Neuronal stem cell (in vitro differentiated cells): ENCODE measurements around the gene PCDHGB7.
"Not testable (repeated sequence)": the region's sequence is repeated elsewhere in the genome, so short reads cannot be mapped to it uniquely, and the experiment has no call there.

Experiments used
- DNase-seq: peaks from one replicate; pipeline ENCODE4 v3.0.0-alpha.2; 2013; ENCODE audit warnings: low spot score
- H2AFZ ChIP-seq: one replicate; pipeline ENCODE4 v1.6.1; 2013; ENCODE audit warnings: mild to moderate bottlenecking, low read length, inconsistent platforms
- H2AK5ac ChIP-seq: 2 replicates; pipeline ENCODE4 v1.6.1; 2013; ENCODE audit warnings: low read depth, mild to moderate bottlenecking, inconsistent platforms, low read length, moderate library complexity, mixed read lengths
- H2BK120ac ChIP-seq: 2 replicates; pipeline ENCODE4 v1.6.1; 2013; ENCODE audit warnings: low read depth, mild to moderate bottlenecking, inconsistent platforms, low read length, moderate library complexity, mixed read lengths
- H2BK12ac ChIP-seq: one replicate; pipeline ENCODE4 v1.6.1; 2013; ENCODE audit warnings: low read length, inconsistent platforms
- H2BK15ac ChIP-seq: 2 replicates; pipeline ENCODE4 v1.6.1; 2013; ENCODE audit warnings: mild to moderate bottlenecking, low read length, inconsistent platforms, mixed read lengths
- H2BK5ac ChIP-seq: one replicate; pipeline ENCODE4 v1.6.1; 2013; ENCODE audit warnings: inconsistent platforms, mild to moderate bottlenecking, low read length, moderate library complexity
- H3K14ac ChIP-seq: one replicate; pipeline ENCODE4 v1.6.1; 2013; ENCODE audit warnings: low read length, inconsistent platforms
- H3K18ac ChIP-seq: 2 replicates; pipeline ENCODE4 v1.6.1; 2013; ENCODE audit warnings: low read length, inconsistent platforms
- H3K23ac ChIP-seq: 2 replicates; pipeline ENCODE4 v1.6.1; 2013; ENCODE audit warnings: low read depth, mild to moderate bottlenecking, mixed read lengths, low read length, inconsistent platforms; ENCODE audit not compliant: poor library complexity
- H3K27ac ChIP-seq: replicated peaks from 3 replicates; pipeline ENCODE4 v1.5.1; 2013; ENCODE audit warnings: low read length, inconsistent platforms
- H3K27me3 ChIP-seq, 3 experiments: 2 replicates each; pipeline ENCODE4 v1.6.1; 2013; ENCODE audit warnings: low read length in 3 of 3, mild to moderate bottlenecking in 2 of 3, inconsistent platforms in 1 of 3, low read depth in 1 of 3, mixed read lengths in 1 of 3, moderate library complexity in 1 of 3; ENCODE audit not compliant: control insufficient read depth in 3 of 3, insufficient read depth in 3 of 3
- H3K36me3 ChIP-seq, 2 donors: replicated peaks in 1 of 2; 2 replicates each; pipeline ENCODE4 v1.6.1; 2013; ENCODE audit warnings: low read length in 2 of 2; ENCODE audit not compliant: control insufficient read depth in 2 of 2, insufficient read depth in 2 of 2
- H3K4ac ChIP-seq: 2 replicates; pipeline ENCODE4 v1.6.1; 2013; ENCODE audit warnings: inconsistent platforms, mild to moderate bottlenecking, low read length, moderate library complexity
- H3K4me1 ChIP-seq, 2 donors: 1 replicate in 1 of 2; 2 replicates in 1 of 2; pipeline ENCODE4 v1.6.1; 2013; ENCODE audit warnings: low read length in 2 of 2, low read depth in 1 of 2; ENCODE audit not compliant: control insufficient read depth in 2 of 2, insufficient read depth in 1 of 2
- H3K4me2 ChIP-seq: one replicate; pipeline ENCODE4 v1.6.1; 2013; ENCODE audit warnings: mild to moderate bottlenecking, low read length, inconsistent platforms; ENCODE audit not compliant: insufficient read depth, poor library complexity, severe bottlenecking
- H3K4me3 ChIP-seq, 2 donors: 2 replicates each; pipeline ENCODE4 v1.5.1; 2013; ENCODE audit warnings: low read length in 2 of 2, mild to moderate bottlenecking in 2 of 2, inconsistent platforms in 1 of 2, moderate library complexity in 1 of 2
- H3K79me1 ChIP-seq: one replicate; pipeline ENCODE4 v1.6.1; 2013; ENCODE audit warnings: low read depth, mild to moderate bottlenecking, inconsistent platforms, low read length, moderate library complexity
- H3K9ac ChIP-seq: one replicate; pipeline ENCODE4 v1.6.1; 2013; ENCODE audit warnings: mild to moderate bottlenecking, low read depth, low read length, inconsistent platforms; ENCODE audit not compliant: poor library complexity
- H3K9me3 ChIP-seq, 2 donors: replicated peaks in 1 of 2; 2 replicates each; pipeline versions ENCODE3 to v1.6.1; 2013; ENCODE audit warnings: low read length in 2 of 2, mild to moderate bottlenecking in 2 of 2, inconsistent platforms in 1 of 2, low read depth in 1 of 2, mixed read lengths in 1 of 2, moderate library complexity in 1 of 2; ENCODE audit not compliant: control insufficient read depth in 2 of 2, insufficient read depth in 1 of 2
- H4K8ac ChIP-seq: one replicate; pipeline ENCODE4 v1.6.1; 2013; ENCODE audit warnings: low read depth, mild to moderate bottlenecking, inconsistent platforms, low read length, moderate library complexity
- H4K91ac ChIP-seq: one replicate; pipeline ENCODE4 v1.6.1; 2013; ENCODE audit warnings: low read length, low read depth, mild to moderate bottlenecking, inconsistent platforms; ENCODE audit not compliant: poor library complexity
- WGBS, 2 donors: extraction: QIAGEN DNeasy Blood & Tissue Kit; methylation state at CpG; one replicate each; pipeline ENCODE4 v1.1.7; 2013; ENCODE audit warnings: missing lambda C conversion rate in 2 of 2, mixed read lengths in 1 of 2; ENCODE audit not compliant: insufficient read length in 2 of 2, insufficient replicate concordance in 1 of 2; ENCODE audit errors: extremely low coverage in 2 of 2; 5-methylcytosine and 5-hydroxymethylcytosine counted together

PCDHGB7 gene

DNA sequence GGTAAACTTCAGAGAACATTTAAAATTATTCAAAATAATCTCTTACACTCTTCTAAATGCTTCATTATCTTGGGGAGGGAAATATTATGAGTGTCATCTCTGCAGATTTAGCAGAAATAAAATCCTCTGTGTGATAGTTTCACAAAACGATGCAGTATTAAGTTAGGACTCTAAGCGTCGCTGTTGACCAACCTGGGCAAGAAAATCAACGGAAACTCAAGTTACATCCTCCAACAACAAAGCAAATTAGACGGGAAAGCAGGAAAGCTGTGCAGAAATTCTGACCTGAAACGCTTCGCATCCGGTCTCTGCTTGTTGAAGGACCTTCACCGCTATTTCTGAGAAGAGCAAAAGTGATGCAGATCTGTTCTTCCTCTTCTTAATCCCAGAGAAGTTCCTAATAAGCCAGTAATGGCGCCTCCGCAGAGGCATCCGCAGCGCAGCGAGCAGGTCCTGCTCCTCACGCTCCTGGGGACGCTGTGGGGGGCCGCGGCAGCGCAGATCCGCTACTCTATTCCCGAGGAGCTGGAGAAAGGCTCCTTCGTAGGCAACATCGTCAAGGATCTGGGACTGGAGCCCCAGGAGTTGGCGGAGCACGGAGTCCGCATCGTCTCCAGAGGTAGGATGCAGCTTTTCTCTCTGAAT, 43.7 kb upstream of the PCDHGB7 start, which contains the start of gene PCDHGA6:
TSS of gene PCDHGA6 (plus strand) at position 219 of the 645 bp plus-strand sequence. CDS start at position 412, 193 bp downstream.
- no peak within 1 kb of the TSS for H3K4ac ChIP-seq
- no peak within 1 kb of the TSS for H4K91ac ChIP-seq
- H2BK15ac ChIP-seq: no peak within 1 kb of the TSS
- WGBS, 2 donors: no CpG with 5 or more reads among the region's 27 CpGs
- no peak within 1 kb of the TSS for H3K9ac ChIP-seq
- no peak within 1 kb of the TSS for H2AK5ac ChIP-seq
- H3K4me1 ChIP-seq: no peaks in the 10 kb centered on the region
- no peak within 1 kb of the TSS for H3K27ac ChIP-seq
- H2BK5ac ChIP-seq: no peak within 1 kb of the TSS
- no peaks in the 10 kb centered on the region for H3K79me1 ChIP-seq
- no peak within 1 kb of the TSS for H3K23ac ChIP-seq
- peaks cover 0 to 1% of the 10 kb centered on the region in 2 donors for H3K36me3 ChIP-seq
- H3K14ac ChIP-seq: peak within 1 kb of the TSS; percentile 21
- no peak within 1 kb of the TSS for H3K18ac ChIP-seq
- DNase-seq: no peak
- no peak within 1 kb of the TSS for H2AFZ ChIP-seq
- no peaks in the 10 kb centered on the region for H3K27me3 ChIP-seq
- H2BK120ac ChIP-seq: no peak within 1 kb of the TSS
- H4K8ac ChIP-seq: no peak within 1 kb of the TSS
- peaks cover 39 to 42% of the 10 kb centered on the region in 2 donors for H3K9me3 ChIP-seq
- H2BK12ac ChIP-seq: no peak within 1 kb of the TSS
- H3K4me2 ChIP-seq: no peak within 1 kb of the TSS
- no peak within 1 kb of the TSS for H3K4me3 ChIP-seq

DNA sequence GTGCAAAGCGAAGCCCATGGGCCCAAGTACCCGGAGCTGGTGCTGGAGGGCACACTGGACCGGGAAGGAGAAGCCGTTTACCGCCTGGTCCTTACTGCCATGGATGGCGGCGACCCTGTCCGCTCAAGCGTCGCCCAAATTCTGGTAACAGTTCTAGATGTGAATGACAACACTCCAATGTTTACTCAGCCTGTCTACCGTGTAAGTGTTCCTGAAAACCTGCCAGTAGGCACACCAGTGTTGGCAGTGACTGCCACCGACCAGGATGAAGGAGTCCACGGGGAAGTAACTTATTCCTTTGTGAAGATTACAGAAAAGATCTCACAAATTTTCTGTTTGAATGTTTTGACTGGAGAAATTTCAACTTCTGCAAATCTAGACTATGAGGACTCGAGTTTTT, 42.9 kb upstream of the PCDHGB7 start:
- Histone ChIP-seq H3K27ac (no peak overlapping the region), H4K91ac (no peak overlapping the region), H2BK15ac (no peak overlapping the region), H3K4ac (no peak overlapping the region), H3K4me1 (no peaks in the 10 kb centered on the region), H3K27me3 (no peaks in the 10 kb centered on the region), H2BK12ac (no peak overlapping the region), H3K9ac (no peak overlapping the region), H3K4me3 (no peak overlapping the region), H3K36me3 (peaks cover 0 to 1% of the 10 kb centered on the region in 2 donors), H2BK120ac (no peak overlapping the region), H3K18ac (no peak overlapping the region), H4K8ac (no peak overlapping the region), H2AK5ac (no peak overlapping the region), H3K14ac (no peak overlapping the region), H3K9me3 (peaks cover 39 to 42% of the 10 kb centered on the region in 2 donors), H3K23ac (no peak overlapping the region), H2AFZ (no peak overlapping the region), H3K4me2 (no peak overlapping the region), H3K79me1 (no peaks in the 10 kb centered on the region), H2BK5ac (no peak overlapping the region)
- WGBS, 2 donors: no CpG with 5 or more reads among the region's 14 CpGs
- no peak for DNase-seq

DNA sequence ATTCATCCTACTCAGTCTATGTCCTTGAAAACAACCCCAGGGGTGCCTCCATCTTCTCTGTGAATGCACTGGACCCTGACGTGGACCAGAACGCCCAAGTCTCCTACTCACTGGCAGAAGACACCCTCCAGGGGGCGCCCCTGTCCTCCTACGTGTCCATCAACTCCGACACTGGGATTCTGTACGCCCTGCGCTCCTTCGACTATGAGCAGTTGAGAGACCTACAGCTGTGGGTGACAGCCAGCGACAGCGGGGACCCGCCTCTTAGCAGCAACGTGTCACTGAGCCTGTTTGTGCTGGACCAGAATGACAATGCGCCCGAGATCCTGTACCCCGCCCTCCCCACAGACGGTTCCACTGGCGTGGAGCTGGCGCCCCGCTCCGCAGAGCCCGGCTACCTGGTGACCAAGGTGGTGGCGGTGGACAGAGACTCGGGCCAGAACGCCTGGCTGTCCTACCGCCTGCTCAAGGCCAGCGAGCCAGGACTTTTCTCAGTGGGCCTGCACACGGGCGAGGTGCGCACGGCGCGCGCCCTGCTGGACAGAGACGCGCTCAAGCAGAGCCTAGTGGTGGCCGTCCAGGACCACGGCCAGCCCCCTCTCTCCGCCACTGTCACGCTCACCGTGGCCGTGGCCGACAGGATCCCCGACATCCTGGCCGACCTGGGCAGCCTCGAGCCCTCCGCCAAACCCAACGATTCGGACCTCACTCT, 41.9 kb upstream of the PCDHGB7 start:
- H3K4me1 ChIP-seq, H4K91ac ChIP-seq, H2BK120ac ChIP-seq, H3K14ac ChIP-seq, H3K79me1 ChIP-seq, H2AFZ ChIP-seq, H3K9ac ChIP-seq, H2BK5ac ChIP-seq, DNase-seq, H3K4ac ChIP-seq, H4K8ac ChIP-seq, H3K4me3 ChIP-seq, H2AK5ac ChIP-seq, H2BK12ac ChIP-seq, H3K4me2 ChIP-seq, H3K23ac ChIP-seq, H3K36me3 ChIP-seq, H2BK15ac ChIP-seq, H3K27me3 ChIP-seq, H3K27ac ChIP-seq, H3K18ac ChIP-seq: not testable (repeated sequence)
- WGBS, 2 donors: no CpG with 5 or more reads among the region's 48 CpGs
- H3K9me3 ChIP-seq: peaks cover 34 to 39% of the 10 kb centered on the region in 2 donors

DNA sequence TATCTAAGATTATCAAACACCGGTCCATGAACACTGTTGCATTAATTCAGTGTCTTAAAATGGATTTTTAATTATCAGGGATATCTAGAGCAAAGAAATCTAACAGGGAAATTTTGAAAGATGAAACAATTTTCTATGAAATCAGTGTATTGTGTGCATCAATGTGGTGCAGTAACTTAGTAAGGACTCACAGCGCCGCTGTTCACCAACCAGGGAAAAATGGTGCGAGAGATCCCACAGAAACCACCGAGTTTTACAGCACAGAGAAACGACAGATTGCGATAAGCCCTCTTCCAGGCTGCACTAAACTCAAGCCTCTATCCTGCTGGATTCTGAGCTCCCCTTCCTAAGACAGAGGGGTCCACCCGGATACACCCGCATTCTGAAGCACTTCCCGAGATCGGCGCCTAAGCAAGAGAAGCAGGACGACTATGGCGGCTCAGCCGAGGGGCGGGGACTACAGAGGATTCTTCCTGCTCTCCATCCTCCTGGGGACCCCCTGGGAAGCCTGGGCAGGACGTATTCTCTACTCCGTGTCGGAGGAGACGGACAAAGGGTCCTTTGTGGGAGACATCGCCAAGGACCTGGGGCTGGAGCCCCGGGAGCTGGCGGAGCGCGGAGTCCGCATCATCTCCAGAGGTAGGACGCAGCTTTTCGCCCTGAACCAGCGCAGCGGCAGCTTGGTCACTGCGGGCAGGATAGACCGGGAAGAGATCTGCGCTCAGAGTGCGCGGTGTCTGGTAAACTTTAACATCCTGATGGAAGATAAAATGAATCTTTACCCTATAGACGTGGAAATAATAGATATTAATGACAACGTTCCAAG, 34.8 kb upstream of the PCDHGB7 start, which contains the start of gene PCDHGA7:
TSS of gene PCDHGA7 (plus strand) at position 274 of the 826 bp plus-strand sequence. CDS start at position 432, 158 bp downstream.
- Histone ChIP-seq H3K79me1 (no peaks in the 10 kb centered on the region), H3K18ac (no peak within 1 kb of the TSS), H3K4me3 (no peak within 1 kb of the TSS), H3K4me2 (no peak within 1 kb of the TSS), H3K14ac (no peak within 1 kb of the TSS), H2BK12ac (no peak within 1 kb of the TSS), H2AK5ac (no peak within 1 kb of the TSS), H3K4ac (no peak within 1 kb of the TSS), H3K36me3 (no peaks in the 10 kb centered on the region), H3K27me3 (no peaks in the 10 kb centered on the region), H2AFZ (no peak within 1 kb of the TSS), H3K23ac (no peak within 1 kb of the TSS), H3K27ac (no peak within 1 kb of the TSS), H2BK15ac (no peak within 1 kb of the TSS), H3K9ac (peak within 1 kb of the TSS; percentile 22), H4K91ac (no peak within 1 kb of the TSS), H3K9me3 (peaks cover 17 to 27% of the 10 kb centered on the region in 2 donors), H2BK120ac (no peak within 1 kb of the TSS), H3K4me1 (no peaks in the 10 kb centered on the region), H4K8ac (no peak within 1 kb of the TSS), H2BK5ac (peak within 1 kb of the TSS; percentile 24)
- no CpG with 5 or more reads among the region's 37 CpGs for WGBS, 2 donors
- DNase-seq: no peak
